ENCODE measurements around the gene GABBR1.

GABBR1 gene

DNA sequence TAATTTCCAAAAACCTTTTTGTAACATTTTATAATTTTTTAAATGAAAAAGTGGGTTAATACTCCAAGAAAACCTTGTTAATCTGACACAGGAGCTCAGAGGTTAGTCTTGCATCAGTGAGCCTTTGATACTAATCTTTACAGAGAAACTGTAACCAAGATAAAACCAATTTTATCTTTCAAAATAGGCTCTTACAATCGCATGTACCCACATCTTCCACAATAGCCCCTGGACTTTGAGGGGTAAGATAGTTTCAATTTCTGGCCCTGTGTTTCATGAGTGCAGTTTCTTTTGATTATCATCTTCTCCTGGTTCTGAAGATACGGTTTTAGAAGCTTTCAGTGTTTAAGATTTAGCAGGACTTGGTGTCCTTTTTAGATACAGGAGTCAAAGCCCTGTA is 110.8 kb downstream of the GABBR1 start (continued):
- TF ChIP-seq HOXC10 (CRISPR knock-in tag; IDR thresholded peaks at IDR 0.05) (no peak), ZNF596 (tag by site-specific recombination; IDR thresholded peaks at IDR 0.05) (no peak), ZNF302 (tag by site-specific recombination; IDR thresholded peaks at IDR 0.05; ENCODE audit: low read depth) (no peak), ZNF324 (tag by site-specific recombination; IDR thresholded peaks at IDR 0.05) (no peak), ZFP37 (tag by site-specific recombination; IDR thresholded peaks at IDR 0.05) (no peak)
- TF ChIP-seq, protein P1, sequence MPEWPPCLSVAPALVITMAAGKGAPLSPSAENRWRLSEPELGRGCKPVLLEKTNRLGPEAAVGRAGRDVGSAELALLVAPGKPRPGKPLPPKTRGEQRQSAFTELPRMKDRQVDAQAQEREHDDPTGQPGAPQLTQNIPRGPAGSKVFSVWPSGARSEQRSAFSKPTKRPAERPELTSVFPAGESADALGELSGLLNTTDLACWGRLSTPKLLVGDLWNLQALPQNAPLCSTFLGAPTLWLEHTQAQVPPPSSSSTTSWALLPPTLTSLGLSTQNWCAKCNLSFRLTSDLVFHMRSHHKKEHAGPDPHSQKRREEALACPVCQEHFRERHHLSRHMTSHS (tag by site-specific recombination; IDR thresholded peaks at IDR 0.05): no peak
- TF ChIP-seq, protein P2, sequence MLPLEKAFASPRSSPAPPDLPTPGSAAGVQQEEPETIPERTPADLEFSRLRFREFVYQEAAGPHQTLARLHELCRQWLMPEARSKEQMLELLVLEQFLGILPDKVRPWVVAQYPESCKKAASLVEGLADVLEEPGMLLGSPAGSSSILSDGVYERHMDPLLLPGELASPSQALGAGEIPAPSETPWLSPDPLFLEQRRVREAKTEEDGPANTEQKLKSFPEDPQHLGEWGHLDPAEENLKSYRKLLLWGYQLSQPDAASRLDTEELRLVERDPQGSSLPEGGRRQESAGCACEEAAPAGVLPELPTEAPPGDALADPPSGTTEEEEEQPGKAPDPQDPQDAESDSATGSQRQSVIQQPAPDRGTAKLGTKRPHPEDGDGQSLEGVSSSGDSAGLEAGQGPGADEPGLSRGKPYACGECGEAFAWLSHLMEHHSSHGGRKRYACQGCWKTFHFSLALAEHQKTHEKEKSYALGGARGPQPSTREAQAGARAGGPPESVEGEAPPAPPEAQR (tag by site-specific recombination; IDR thresholded peaks at IDR 0.05): no peak

DNA sequence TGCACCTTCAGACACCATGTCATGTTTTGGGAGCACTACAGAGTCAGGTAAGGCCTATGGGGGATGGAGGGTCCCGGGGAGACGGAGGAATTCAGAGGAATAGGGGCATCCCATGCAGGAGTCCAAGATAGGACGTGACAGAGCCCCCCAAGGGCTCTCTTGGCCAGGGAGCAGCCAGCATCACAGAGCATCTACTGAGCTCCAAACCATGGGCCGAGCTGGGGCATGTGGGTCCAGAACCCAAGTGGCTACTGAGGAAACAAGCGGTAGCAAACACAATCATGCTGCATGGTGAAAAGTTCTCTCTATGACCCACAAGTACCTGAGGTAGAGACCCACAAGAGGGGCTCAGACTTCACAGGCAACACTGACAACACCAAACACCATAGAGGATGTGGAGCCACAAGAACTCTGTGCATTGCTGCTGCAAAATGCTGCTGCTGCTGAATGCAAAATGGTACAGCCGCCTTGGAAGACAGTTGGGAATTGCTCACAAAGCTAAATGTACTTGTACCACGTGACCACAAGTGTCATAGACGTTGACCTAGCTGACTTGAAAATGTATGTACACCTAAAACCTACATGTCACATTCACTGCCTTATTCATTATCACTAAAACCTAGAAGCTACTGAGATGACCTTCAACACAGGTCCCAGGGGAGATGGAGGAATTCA is 111.8 kb downstream of the GABBR1 start:
- Histone ChIP-seq H3K36me3 (ENCODE audit: control insufficient read depth in 2 of 2, insufficient read depth in 1 of 2, low read length in 2 of 2) (no peaks in the 10 kb centered on the region), H3K4me3 (ENCODE audit: low read depth, low read length) (no peak overlapping the region), H3K27ac (ENCODE audit: extremely low read depth, low read depth, low read length) (no peak overlapping the region), H3K4me1 (ENCODE audit: control insufficient read depth, insufficient read depth, low read length) (peaks cover 4% of the 10 kb centered on the region; the same call in 1 of the 2 replicates), H3K9me3 (ENCODE audit: control insufficient read depth, insufficient read depth, low read depth, low read length) (no peaks in the 10 kb centered on the region)
- CTCF ChIA-PET: no interaction called here
- POLR2A ChIA-PET: no interaction called here
- TF ChIP-seq ZNF416 (tag by site-specific recombination; IDR thresholded peaks at IDR 0.05): no peak
- TF ChIP-seq, protein P3, sequence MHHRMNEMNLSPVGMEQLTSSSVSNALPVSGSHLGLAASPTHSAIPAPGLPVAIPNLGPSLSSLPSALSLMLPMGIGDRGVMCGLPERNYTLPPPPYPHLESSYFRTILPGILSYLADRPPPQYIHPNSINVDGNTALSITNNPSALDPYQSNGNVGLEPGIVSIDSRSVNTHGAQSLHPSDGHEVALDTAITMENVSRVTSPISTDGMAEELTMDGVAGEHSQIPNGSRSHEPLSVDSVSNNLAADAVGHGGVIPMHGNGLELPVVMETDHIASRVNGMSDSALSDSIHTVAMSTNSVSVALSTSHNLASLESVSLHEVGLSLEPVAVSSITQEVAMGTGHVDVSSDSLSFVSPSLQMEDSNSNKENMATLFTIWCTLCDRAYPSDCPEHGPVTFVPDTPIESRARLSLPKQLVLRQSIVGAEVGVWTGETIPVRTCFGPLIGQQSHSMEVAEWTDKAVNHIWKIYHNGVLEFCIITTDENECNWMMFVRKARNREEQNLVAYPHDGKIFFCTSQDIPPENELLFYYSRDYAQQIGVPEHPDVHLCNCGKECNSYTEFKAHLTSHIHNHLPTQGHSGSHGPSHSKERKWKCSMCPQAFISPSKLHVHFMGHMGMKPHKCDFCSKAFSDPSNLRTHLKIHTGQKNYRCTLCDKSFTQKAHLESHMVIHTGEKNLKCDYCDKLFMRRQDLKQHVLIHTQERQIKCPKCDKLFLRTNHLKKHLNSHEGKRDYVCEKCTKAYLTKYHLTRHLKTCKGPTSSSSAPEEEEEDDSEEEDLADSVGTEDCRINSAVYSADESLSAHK (tag by site-specific recombination; IDR thresholded peaks at IDR 0.05): no peak
- no peak for TF ChIP-seq ZNF350 (tag by site-specific recombination; IDR thresholded peaks at IDR 0.05)
- TF ChIP-seq GLI2 (tag by site-specific recombination; IDR thresholded peaks at IDR 0.05; ENCODE audit: borderline replicate concordance, low read depth): no peak
- no peak for TF ChIP-seq SP7 (tag by site-specific recombination; IDR thresholded peaks at IDR 0.05)
- TF ChIP-seq, protein P4, sequence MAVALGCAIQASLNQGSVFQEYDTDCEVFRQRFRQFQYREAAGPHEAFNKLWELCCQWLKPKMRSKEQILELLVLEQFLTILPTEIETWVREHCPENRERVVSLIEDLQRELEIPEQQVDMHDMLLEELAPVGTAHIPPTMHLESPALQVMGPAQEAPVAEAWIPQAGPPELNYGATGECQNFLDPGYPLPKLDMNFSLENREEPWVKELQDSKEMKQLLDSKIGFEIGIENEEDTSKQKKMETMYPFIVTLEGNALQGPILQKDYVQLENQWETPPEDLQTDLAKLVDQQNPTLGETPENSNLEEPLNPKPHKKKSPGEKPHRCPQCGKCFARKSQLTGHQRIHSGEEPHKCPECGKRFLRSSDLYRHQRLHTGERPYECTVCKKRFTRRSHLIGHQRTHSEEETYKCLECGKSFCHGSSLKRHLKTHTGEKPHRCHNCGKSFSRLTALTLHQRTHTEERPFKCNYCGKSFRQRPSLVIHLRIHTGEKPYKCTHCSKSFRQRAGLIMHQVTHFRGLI (tag by site-specific recombination; IDR thresholded peaks at IDR 0.05): no peak
- TF ChIP-seq, protein P5, sequence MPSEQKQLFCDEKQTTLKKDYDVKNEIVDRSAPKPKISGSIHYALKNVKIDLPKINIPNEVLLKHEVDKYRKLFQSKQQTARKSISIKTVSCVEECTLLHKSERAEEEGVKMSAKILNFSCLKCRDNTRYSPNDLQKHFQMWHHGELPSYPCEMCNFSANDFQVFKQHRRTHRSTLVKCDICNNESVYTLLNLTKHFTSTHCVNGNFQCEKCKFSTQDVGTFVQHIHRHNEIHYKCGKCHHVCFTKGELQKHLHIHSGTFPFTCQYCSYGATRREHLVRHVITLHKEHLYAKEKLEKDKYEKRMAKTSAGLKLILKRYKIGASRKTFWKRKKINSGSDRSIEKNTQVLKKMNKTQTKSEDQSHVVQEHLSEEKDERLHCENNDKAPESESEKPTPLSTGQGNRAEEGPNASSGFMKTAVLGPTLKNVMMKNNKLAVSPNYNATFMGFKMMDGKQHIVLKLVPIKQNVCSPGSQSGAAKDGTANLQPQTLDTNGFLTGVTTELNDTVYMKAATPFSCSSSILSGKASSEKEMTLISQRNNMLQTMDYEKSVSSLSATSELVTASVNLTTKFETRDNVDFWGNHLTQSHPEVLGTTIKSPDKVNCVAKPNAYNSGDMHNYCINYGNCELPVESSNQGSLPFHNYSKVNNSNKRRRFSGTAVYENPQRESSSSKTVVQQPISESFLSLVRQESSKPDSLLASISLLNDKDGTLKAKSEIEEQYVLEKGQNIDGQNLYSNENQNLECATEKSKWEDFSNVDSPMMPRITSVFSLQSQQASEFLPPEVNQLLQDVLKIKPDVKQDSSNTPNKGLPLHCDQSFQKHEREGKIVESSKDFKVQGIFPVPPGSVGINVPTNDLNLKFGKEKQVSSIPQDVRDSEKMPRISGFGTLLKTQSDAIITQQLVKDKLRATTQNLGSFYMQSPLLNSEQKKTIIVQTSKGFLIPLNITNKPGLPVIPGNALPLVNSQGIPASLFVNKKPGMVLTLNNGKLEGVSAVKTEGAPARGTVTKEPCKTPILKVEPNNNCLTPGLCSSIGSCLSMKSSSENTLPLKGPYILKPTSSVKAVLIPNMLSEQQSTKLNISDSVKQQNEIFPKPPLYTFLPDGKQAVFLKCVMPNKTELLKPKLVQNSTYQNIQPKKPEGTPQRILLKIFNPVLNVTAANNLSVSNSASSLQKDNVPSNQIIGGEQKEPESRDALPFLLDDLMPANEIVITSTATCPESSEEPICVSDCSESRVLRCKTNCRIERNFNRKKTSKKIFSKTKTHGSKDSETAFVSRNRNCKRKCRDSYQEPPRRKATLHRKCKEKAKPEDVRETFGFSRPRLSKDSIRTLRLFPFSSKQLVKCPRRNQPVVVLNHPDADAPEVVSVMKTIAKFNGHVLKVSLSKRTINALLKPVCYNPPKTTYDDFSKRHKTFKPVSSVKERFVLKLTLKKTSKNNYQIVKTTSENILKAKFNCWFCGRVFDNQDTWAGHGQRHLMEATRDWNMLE (tag by site-specific recombination; conservative IDR thresholded peaks at IDR 0.05; ENCODE audit: low read depth): no peak
- TF ChIP-seq ZNF654 (tag by site-specific recombination; IDR thresholded peaks at IDR 0.05; ENCODE audit: low read depth): no peak
- TF ChIP-seq, protein P6, sequence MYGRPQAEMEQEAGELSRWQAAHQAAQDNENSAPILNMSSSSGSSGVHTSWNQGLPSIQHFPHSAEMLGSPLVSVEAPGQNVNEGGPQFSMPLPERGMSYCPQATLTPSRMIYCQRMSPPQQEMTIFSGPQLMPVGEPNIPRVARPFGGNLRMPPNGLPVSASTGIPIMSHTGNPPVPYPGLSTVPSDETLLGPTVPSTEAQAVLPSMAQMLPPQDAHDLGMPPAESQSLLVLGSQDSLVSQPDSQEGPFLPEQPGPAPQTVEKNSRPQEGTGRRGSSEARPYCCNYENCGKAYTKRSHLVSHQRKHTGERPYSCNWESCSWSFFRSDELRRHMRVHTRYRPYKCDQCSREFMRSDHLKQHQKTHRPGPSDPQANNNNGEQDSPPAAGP (tag by site-specific recombination; IDR thresholded peaks at IDR 0.05): no peak
- TF ChIP-seq, protein P7, sequence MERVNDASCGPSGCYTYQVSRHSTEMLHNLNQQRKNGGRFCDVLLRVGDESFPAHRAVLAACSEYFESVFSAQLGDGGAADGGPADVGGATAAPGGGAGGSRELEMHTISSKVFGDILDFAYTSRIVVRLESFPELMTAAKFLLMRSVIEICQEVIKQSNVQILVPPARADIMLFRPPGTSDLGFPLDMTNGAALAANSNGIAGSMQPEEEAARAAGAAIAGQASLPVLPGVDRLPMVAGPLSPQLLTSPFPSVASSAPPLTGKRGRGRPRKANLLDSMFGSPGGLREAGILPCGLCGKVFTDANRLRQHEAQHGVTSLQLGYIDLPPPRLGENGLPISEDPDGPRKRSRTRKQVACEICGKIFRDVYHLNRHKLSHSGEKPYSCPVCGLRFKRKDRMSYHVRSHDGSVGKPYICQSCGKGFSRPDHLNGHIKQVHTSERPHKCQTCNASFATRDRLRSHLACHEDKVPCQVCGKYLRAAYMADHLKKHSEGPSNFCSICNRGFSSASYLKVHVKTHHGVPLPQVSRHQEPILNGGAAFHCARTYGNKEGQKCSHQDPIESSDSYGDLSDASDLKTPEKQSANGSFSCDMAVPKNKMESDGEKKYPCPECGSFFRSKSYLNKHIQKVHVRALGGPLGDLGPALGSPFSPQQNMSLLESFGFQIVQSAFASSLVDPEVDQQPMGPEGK (tag by site-specific recombination; IDR thresholded peaks at IDR 0.05): no peak
- no peak for TF ChIP-seq SALL2 (tag by site-specific recombination; IDR thresholded peaks at IDR 0.05; ENCODE audit: borderline replicate concordance)
- no peak for TF ChIP-seq ZNF561 (tag by site-specific recombination; IDR thresholded peaks at IDR 0.05; ENCODE audit: borderline replicate concordance)
- no peak for TF ChIP-seq ZNF521 (tag by site-specific recombination; IDR thresholded peaks at IDR 0.05)
- no peak for TF ChIP-seq KLF9 (tag by site-specific recombination; IDR thresholded peaks at IDR 0.05; ENCODE audit: low read depth)

Data from HEK293 (cell line).